GM12875 (cell line): ENCODE results near the gene RAB6B.

ENCODE experiments used
- H3K4me3 ChIP-seq: one replicate; pipeline ENCODE4 v1.5.1; 2011; ENCODE audit warnings: low read depth, low read length, control low read depth
- CTCF ChIP-seq: IDR thresholded peaks from 2 replicates; pipeline ENCODE4 v1.5.1; 2011; ENCODE audit warnings: low read depth, mild to moderate bottlenecking, control low read depth, inconsistent platforms, low read length, moderate library complexity, borderline replicate concordance; ENCODE audit not compliant: insufficient read depth

The RAB6B gene

DNA sequence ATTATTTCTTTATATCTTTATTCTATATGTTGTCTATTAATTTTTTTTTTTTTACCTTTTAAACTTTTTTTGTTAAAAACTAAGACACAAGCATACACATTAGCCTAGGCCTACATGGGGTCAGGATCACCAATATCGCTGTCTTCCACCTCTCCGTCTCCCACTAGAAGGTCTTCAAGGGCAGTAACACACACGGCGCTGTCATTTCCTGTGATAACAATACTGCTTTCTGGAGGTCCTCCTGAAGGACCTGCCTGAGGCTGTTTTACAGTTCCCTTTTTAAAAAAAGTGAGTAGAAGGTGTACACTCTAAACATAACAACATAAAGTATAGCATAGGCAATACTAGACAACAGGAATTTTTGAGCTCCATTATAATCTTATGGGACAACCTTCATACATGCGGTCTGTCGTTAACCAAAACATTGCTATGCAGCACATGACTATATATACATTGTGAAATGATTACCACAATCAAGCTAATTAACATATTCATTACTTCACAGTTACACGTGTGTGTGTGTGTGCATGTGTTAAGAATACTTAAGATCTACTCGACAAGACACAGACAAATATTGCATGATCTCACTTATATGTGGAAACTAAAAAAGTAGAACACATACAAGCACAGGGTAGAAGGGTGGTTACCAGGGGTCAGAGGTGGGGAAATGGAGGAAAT lies 20.8 kb downstream of the RAB6B start:
- TF ChIP-seq CTCF, result no peak
- no peak overlapping the region for H3K4me3 ChIP-seq

GRCh38 chr3:133874344-133874743 lies 21.3 kb downstream of the RAB6B start:
- TF ChIP-seq CTCF, result no peak
- H3K4me3 ChIP-seq, result no peak overlapping the region

- no peak for TF ChIP-seq CTCF
- H3K4me3 ChIP-seq, result no peak overlapping the region
These were observed 22.9 kb downstream of the RAB6B start for GRCh38 chr3:133872781-133873180.

GRCh38 chr3:133872161-133872560 lies 23.5 kb downstream of the RAB6B start:
- no peak overlapping the region for H3K4me3 ChIP-seq
- TF ChIP-seq CTCF, result no peak

- no peak for TF ChIP-seq CTCF
- no peak overlapping the region for H3K4me3 ChIP-seq
These were observed 24.2 kb downstream of the RAB6B start for GRCh38 chr3:133871368-133872090.

- no peak overlapping the region for H3K4me3 ChIP-seq
- TF ChIP-seq CTCF, result no peak
These were observed 24.9 kb downstream of the RAB6B start for GRCh38 chr3:133870822-133871221.

DNA sequence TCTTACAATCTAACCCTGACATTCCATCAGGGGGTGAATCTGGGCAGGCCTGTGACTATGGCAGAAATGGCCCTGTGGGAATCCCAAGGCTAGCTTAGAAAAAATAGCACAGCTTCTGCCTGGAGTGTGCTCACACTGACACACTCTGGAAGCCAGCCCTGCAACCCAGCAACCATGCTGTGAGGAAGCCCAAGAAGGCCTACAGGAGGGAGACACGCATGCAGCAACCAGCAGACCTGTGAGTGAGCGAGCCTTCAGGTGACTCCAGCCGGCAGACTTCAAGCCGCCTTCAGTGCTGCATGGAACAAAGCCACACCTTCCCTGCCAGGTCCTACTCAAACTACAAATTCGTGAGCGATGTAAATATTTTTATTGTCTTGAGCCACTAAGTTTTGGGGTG lies 26.1 kb downstream of the RAB6B start:
- TF ChIP-seq CTCF, result no peak
- H3K4me3 ChIP-seq, result no peak overlapping the region
